GM12878 (cell line): Measurements from ENCODE around the gene UNC119B.

Experiments
- EGR1 ChIP-seq, 2 experiments: IDR thresholded peaks; 1 replicate in 1 of 2; 2 replicates in 1 of 2; pipeline ENCODE4 v1.6.1; 2011 to 2012; ENCODE audit warnings: low read depth in 2 of 2, low read length in 2 of 2, borderline replicate concordance in 1 of 2, mild to moderate bottlenecking in 1 of 2, moderate library complexity in 1 of 2
- POLR2A ChIP-seq: IDR thresholded peaks from 2 replicates; pipeline ENCODE4 v1.6.1; 2011; ENCODE audit warnings: low read depth, mild to moderate bottlenecking, low read length
- POLR2AphosphoS5 ChIP-seq: IDR thresholded peaks from 2 replicates; pipeline ENCODE4 v1.6.1; 2011; ENCODE audit warnings: mild to moderate bottlenecking, low read length, inconsistent platforms
- ZSCAN29 ChIP-seq: fragments of 450-650 bp; IDR thresholded peaks from 2 replicates; pipeline ENCODE4 v1.6.1; 2017; ENCODE audit warnings: mild to moderate bottlenecking, moderate library complexity

DNA sequence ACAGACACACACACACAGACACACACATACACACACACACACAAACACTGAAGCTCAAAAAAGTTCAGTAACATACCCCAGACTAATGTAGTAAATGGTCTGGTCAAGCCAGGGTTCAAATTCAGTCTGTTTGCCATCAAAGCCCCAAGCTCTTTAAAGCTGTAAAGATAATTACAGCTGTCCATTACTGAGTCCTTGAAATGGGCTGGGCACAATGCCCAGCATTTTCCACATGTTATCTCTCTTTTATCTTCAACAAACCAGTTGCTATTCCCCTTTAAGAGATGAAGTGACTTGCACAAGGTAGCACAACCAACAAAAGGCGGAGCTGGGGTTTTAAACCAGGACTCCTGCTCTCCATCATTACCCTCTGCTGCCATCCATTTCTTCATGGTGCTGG is 7.6 kb upstream of the UNC119B start:
- TF ChIP-seq POLR2A (no peak), ZSCAN29 (no peak), POLR2AphosphoS5 (no peak), EGR1 (IDR thresholded peaks at IDR 0.05; ENCODE audit: borderline replicate concordance in 1 of 2, low read depth in 2 of 2, low read length in 2 of 2) (no peak)
